GM21360 (cell line): Measurements from ENCODE around the gene RPL15.
"Not testable (repeated sequence)": the region's sequence is repeated elsewhere in the genome, so short reads cannot be mapped to it uniquely, and the experiment has no call there.

Experiments used
- ATAC-seq: cut with Tn5 transposase; IDR thresholded peaks from one replicate; pipeline ENCODE4 v1.9.1; 2021; ENCODE audit warnings: mild to moderate bottlenecking, moderate library complexity; ENCODE audit not compliant: unreplicated experiment

Gene RPL15

DNA sequence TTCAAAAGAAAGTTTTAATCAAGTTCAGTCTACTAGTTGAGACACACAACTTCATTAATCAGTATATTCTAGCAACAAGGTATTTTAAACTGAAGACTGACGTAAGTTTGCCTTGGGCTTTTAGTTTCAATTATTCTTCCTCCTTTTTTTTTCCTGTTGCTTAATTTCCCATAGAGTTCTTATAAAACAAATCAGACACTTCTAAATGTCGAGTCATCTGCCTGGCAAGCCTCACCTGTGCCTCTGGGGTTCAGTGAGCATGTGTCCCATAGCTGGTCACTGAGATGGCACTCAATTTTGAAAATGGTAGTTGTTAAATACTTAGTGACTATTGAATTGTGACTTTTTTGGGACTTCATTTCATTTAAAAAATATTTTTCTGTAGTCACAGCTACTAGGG lies 27.5 kb upstream of the RPL15 start:
- ATAC-seq, result no peak

DNA sequence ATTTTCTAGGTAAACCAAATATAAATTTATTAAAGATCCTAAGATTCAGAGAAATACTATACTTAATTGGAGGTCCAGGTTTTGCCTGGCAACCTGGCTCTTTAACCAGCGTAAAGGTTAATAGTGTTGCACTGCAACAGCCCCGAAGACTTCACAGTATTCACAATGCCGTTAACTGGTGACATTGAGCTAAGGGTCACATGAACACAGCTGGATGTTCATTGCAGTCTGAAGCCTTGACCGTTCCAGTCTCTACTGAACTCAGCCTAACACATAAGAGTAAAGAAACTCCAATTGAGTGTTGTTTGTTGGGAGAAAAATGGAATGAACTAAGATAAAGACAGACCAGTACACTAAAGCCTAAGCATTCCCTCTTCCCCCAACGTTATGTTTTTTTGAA lies 27.0 kb upstream of the RPL15 start:
- ATAC-seq, result no peak

GRCh38 chr3:23894254-23895061 lies 22.5 kb upstream of the RPL15 start:
- ATAC-seq, result no peak

DNA sequence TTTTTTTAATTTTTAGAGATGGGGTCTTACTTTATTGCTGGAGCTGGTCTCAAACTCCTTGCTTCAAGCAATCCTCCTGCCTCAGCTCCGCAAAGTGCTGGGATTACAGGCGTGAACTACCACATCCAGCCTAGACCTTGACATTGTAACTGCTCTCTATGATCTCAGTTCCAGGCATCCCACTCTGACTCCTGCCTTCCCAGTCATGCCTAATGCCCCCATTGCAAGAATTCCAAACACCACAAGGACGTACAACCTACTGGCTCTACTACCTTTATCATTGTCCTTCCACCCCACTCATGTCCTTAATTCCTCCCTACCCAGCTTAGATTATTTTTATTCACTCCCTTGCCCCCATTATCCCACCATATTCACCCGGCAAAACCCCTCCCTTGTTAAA lies 21.8 kb upstream of the RPL15 start:
- no peak for ATAC-seq

- no peak for ATAC-seq
These were observed 16.2 kb upstream of the RPL15 start for GRCh38 chr3:23900744-23901143.

DNA sequence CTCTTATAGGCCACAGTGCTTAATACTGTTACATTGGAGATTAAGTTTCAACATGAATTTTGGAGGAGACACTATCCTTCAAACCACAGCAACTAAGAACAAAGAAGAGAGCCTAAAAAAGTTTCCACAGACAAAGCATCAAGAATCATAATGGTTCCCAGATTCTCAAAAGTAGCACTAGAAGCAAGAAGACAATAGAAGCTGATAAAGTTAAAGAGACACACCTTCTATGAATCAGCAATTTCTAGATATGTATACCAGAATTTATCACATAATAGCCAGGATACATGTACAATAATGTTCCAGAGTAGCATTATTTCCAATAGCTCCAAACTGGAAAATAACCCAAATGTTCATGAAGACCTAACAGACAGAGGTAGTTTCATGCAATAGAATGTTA lies 12.4 kb upstream of the RPL15 start:
- no peak for ATAC-seq

DNA sequence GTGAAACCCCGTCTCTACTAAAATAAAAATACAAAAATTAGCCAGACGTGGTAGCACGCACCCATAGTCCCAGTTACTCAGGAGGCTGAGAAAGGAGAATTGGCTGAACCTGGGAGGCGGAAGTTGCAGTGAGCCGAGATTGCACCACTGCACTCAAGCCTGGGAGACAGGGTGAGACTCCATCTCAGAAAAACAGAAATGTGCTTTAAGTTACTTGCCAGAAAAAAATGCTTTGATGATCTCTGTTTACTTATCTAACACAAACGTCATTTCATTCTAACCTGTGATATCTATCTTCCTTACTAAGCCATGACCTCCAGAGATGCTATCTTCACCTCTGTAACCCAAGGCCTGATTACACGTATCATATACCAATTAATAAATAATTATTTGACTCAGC lies 7.6 kb upstream of the RPL15 start:
- ATAC-seq, result no peak

GRCh38 chr3:23911397-23911796 lies 5.5 kb upstream of the RPL15 start:
- ATAC-seq, result no peak

DNA sequence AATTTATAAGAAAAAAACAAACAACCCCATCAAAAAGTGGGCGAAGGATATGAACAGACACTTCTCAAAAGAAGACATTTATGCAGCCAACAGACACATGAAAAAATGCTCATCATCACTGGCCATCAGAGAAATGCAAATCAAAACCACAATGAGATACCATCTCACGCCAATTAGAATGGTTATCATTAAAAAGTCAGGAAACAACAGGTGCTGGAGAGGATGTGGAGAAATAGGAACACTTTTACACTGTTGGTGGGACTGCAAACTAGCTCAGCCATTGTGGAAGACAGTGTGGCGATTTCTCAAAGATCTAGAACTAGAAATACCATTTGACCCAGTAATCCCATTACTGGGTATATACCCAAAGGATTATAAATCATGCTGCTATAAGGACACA lies 4.6 kb upstream of the RPL15 start:
- ATAC-seq, result not testable (repeated sequence)

DNA sequence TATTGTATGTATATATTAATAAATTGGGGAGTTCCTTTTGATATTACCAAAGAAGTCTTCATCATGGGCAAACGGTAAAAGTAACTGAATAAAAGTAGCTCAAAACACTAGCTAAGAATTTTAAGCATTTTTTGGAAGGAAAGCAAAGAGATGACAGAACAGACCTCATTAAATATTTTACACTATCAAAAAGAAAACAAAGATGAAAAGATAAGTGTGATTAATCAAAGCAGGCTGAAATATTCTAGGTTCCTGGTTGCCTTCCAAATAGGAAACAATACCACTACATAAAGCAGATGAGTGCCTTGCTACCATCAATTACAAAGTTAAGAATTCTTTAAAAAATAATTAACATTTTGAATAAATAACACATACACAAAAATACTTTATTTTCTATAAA lies 3.8 kb upstream of the RPL15 start:
- no peak for ATAC-seq

DNA sequence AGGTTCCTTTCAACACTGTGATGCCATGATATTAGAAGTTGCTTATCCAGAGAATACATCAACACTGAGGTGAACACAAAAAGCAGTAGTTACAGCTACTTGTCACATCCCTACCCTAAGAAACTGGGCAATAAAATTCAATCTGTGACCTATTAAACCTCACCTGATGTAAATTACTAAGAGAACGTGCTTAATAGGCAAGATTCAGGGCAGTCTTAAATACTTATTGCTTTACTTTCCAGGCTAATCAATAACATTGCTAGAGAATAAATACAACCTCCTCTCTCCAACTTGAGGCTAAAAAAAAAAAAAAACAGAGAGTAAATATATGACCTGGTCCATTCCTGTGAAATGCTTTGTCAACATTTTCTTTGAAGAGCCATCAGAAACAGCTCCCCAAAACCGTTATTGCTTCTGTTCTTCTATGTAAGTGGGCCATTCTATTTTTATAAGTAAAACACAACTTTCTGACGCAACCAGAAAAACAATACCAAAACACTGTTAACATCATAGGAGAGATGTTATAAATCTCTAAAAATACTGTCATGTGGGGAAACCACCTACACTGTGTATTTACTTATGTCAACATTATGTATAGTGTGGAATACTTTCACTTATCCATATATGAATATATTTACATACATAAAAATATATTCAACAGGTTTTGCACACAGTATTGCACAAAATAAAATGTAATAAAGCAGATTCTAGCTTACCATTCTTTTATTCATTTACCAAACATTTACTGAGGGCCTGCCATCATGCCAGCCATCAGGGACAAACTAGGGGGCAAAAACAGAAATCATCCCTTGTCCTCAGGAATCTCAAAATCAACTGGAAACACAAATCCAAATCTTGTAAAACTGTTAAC lies 2.8 kb upstream of the RPL15 start:
- ATAC-seq, result peak; percentile 23

DNA sequence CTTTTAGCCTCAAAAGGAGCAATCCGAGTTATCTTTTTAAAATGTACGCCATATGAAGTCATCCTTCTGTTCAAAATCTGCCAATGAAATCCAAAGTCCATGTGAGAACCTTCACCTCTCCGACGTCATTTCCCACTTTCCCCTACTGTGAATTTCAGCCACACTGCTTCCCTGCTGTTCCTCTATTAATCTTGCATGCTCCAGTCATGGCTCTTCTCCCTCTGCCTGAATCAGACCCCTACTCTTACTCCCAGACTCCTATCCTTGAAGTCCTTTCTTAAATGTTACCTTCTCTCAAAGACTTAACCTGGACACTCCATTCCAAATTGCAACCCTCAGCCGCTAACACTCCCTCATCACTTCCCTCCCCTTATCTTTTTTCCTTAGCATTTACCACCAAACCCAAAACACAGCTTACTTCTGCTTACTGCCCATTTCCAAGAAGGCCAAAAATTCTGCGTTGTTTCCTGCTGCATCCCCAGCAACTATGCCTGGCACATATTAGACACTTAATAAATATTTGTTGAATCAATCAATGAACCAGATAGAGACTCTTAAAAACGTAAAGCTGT lies 1.3 kb upstream of the RPL15 start:
- ATAC-seq, result no peak

GRCh38 chr3:23916152-23916885 lies 613 bp upstream of the RPL15 start:
- peak; percentile 41 for ATAC-seq

- ATAC-seq, result not testable (repeated sequence)
These were observed 859 bp downstream of the RPL15 start for GRCh38 chr3:23917679-23918303.

GRCh38 chr3:23918331-23918730 lies 1.4 kb downstream of the RPL15 start:
- ATAC-seq, result not testable (repeated sequence)

- no peak for ATAC-seq
These were observed 2.7 kb downstream of the RPL15 start for GRCh38 chr3:23919628-23920027.

GRCh38 chr3:23920151-23920655 lies 3.3 kb downstream of the RPL15 start:
- no peak for ATAC-seq

- ATAC-seq, result no peak
These were observed 4.2 kb downstream of the RPL15 start for GRCh38 chr3:23921052-23921511.

- no peak for ATAC-seq
These were observed 6.9 kb downstream of the RPL15 start for GRCh38 chr3:23923786-23924185.

- ATAC-seq, result no peak
These were observed 9.3 kb downstream of the RPL15 start for GRCh38 chr3:23926246-23926645.
